ENCODE measurements around the gene MYOCOS. TPM values are rescaled to one million over a fixed set of nuclear protein-coding genes. Genes with fewer than 3 reads are reported as not detected.

MYOCOS gene
- total RNA-seq, 1 experiment from 2014 or later, result not detected

DNA sequence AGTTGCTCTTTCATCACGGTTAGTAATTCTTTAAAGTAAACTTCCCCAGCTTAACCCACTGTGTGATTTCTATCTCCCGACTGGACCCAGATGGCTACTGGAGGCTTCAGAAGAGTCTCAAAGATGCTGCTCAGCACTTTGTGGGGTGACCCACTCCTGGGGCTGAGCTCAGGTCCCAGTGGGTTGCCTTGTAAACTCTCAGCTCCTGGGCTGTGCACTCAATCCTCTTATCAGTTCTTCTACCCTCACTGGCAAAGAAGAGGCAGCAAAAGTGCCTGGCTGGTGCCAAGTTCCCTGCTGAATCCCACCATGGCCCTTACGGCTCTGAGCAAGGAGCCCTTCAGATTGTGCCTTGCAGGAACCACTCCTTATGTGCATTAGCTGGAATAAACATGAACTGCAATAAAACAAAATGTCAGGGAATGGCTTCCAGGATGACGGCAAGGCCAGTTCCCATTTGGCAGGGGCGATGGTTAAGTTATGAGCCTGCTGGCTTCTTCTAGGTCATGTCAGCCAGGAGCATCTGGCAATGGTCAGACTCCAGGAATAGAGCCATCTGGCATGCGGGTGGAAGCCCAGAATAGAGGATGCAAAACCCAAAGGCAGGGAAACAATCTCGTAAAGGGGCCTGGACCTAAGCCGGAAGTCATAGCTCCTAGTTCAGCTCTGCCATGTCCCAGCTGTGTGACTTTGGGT lies 23.7 kb downstream of the MYOCOS start:
- Histone ChIP-seq H3K36me3 (ENCODE audit: control insufficient read depth, insufficient read depth, low read length) (no peaks in the 10 kb centered on the region), H3K9me3 (ENCODE audit: control insufficient read depth, insufficient read depth, low read depth, low read length) (no peaks in the 10 kb centered on the region), H3K4me1 (ENCODE audit: control insufficient read depth, insufficient read depth, low read length) (0 out of 2 replicates have a peak, but pooled peaks cover 2% of the 10 kb centered on the region), H3K27ac (ENCODE audit: low read length) (no peak overlapping the region), H3K4me3 (ENCODE audit: low read depth in 2 of 2, low read length in 2 of 2) (no peak overlapping the region), H3K27me3 (ENCODE audit: control insufficient read depth, insufficient read depth, low read length) (no peaks in the 10 kb centered on the region)
- no TSS peak for BruUV-seq (replicated peaks)
- ATAC-seq, result no peak; the same call in 1 of the 2 replicates
- ChIA-PET CTCF (interaction anchor here (0.7 to 1.4 kb wide), 3 partner anchors 13 to 73 kb away, joined by 5 to 22 read pairs (median 6); no protein-coding TSS in a partner anchor), POLR2A (no interaction called here)
- in situ Hi-C loops (cut with HindIII; ENCODE audit: low pct_unique_long_range_greater_than_20kb, low sequenced_read_pairs), result no loop called here
- no peak for DNase-seq (ENCODE audit: low read depth, low spot score)
- intact Hi-C loops (cut with micrococcal nuclease; ENCODE audit: unreplicated experiment), result loop anchor here (5.0 to 10.0 kb wide), 3 partner anchors 72 to 337 kb away; no protein-coding TSS in a partner anchor
- TF ChIP-seq, protein P1, sequence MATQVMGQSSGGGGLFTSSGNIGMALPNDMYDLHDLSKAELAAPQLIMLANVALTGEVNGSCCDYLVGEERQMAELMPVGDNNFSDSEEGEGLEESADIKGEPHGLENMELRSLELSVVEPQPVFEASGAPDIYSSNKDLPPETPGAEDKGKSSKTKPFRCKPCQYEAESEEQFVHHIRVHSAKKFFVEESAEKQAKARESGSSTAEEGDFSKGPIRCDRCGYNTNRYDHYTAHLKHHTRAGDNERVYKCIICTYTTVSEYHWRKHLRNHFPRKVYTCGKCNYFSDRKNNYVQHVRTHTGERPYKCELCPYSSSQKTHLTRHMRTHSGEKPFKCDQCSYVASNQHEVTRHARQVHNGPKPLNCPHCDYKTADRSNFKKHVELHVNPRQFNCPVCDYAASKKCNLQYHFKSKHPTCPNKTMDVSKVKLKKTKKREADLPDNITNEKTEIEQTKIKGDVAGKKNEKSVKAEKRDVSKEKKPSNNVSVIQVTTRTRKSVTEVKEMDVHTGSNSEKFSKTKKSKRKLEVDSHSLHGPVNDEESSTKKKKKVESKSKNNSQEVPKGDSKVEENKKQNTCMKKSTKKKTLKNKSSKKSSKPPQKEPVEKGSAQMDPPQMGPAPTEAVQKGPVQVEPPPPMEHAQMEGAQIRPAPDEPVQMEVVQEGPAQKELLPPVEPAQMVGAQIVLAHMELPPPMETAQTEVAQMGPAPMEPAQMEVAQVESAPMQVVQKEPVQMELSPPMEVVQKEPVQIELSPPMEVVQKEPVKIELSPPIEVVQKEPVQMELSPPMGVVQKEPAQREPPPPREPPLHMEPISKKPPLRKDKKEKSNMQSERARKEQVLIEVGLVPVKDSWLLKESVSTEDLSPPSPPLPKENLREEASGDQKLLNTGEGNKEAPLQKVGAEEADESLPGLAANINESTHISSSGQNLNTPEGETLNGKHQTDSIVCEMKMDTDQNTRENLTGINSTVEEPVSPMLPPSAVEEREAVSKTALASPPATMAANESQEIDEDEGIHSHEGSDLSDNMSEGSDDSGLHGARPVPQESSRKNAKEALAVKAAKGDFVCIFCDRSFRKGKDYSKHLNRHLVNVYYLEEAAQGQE (IDR thresholded peaks at IDR 0.05; ENCODE audit: insufficient read depth in 1 of 2, low read depth in 2 of 2, low read length in 1 of 2), result no peak
- no peak for TF ChIP-seq TCF7L2 (IDR thresholded peaks at IDR 0.05; ENCODE audit: low read depth, low read length)
- TF ChIP-seq SIN3A (IDR thresholded peaks at IDR 0.05; ENCODE audit: borderline replicate concordance, insufficient read depth, low read depth, low read length), result no peak
- TF ChIP-seq POLR2AphosphoS5 (IDR thresholded peaks at IDR 0.05; ENCODE audit: low read depth, low read length), result no peak
- TF ChIP-seq, protein P2, sequence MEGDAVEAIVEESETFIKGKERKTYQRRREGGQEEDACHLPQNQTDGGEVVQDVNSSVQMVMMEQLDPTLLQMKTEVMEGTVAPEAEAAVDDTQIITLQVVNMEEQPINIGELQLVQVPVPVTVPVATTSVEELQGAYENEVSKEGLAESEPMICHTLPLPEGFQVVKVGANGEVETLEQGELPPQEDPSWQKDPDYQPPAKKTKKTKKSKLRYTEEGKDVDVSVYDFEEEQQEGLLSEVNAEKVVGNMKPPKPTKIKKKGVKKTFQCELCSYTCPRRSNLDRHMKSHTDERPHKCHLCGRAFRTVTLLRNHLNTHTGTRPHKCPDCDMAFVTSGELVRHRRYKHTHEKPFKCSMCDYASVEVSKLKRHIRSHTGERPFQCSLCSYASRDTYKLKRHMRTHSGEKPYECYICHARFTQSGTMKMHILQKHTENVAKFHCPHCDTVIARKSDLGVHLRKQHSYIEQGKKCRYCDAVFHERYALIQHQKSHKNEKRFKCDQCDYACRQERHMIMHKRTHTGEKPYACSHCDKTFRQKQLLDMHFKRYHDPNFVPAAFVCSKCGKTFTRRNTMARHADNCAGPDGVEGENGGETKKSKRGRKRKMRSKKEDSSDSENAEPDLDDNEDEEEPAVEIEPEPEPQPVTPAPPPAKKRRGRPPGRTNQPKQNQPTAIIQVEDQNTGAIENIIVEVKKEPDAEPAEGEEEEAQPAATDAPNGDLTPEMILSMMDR (IDR thresholded peaks at IDR 0.05), result no peak

DNA sequence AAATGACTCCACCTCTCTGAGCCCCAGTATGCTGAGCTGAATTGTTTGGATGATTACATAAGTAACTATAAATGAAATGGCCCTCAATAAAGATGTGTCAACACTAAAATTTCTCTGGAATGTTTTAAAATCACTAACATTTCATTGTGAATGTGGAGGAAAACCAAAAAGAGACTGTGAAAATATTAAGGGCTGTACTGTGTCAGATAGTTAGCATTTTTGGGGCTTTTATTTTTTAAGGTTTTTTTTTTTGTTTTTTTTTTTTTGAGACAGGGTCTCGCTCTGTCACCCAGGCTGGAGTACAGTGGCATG lies 24.2 kb downstream of the MYOCOS start:
- ChIA-PET POLR2A (no interaction called here), CTCF (no interaction called here)
- ATAC-seq (no peak), DNase-seq (ENCODE audit: low read depth, low spot score) (no peak)
- Histone ChIP-seq H3K4me3 (ENCODE audit: low read depth in 2 of 2, low read length in 2 of 2) (no peak overlapping the region), H3K36me3 (ENCODE audit: control insufficient read depth, insufficient read depth, low read length) (no peaks in the 10 kb centered on the region), H3K9me3 (ENCODE audit: control insufficient read depth, insufficient read depth, low read depth, low read length) (no peaks in the 10 kb centered on the region), H3K4me1 (ENCODE audit: control insufficient read depth, insufficient read depth, low read length) (0 out of 2 replicates have a peak, but pooled peaks cover 2% of the 10 kb centered on the region), H3K27ac (ENCODE audit: low read length) (no peak overlapping the region), H3K27me3 (ENCODE audit: control insufficient read depth, insufficient read depth, low read length) (no peaks in the 10 kb centered on the region)
- intact Hi-C loops (cut with micrococcal nuclease; ENCODE audit: unreplicated experiment) (loop anchor here (5.0 to 10.0 kb wide), 3 partner anchors 71 to 336 kb away; no protein-coding TSS in a partner anchor), in situ Hi-C loops (cut with HindIII; ENCODE audit: low pct_unique_long_range_greater_than_20kb, low sequenced_read_pairs) (no loop called here)
- TF ChIP-seq, protein P2 (IDR thresholded peaks at IDR 0.05), result no peak
- no peak for TF ChIP-seq SIN3A (IDR thresholded peaks at IDR 0.05; ENCODE audit: borderline replicate concordance, insufficient read depth, low read depth, low read length)
- TF ChIP-seq, protein P1 (IDR thresholded peaks at IDR 0.05; ENCODE audit: insufficient read depth in 1 of 2, low read depth in 2 of 2, low read length in 1 of 2), result no peak
- no peak for TF ChIP-seq TCF7L2 (IDR thresholded peaks at IDR 0.05; ENCODE audit: low read depth, low read length)
- no peak for TF ChIP-seq POLR2AphosphoS5 (IDR thresholded peaks at IDR 0.05; ENCODE audit: low read depth, low read length)
- BruUV-seq (replicated peaks), result no TSS peak

Data from Panc1 (cell line).